B cell (primary cell): ENCODE data around the gene ZNF597. TPM values are rescaled to one million over a fixed set of nuclear protein-coding genes. Genes with fewer than 3 reads are reported as not detected.

Experiments
- ATAC-seq: fragments of 200-7000 bp; cut with Tn5 transposase; one replicate; pipeline ENCODE4 v1.10.0; 2021; ENCODE audit warnings: low read depth, mild to moderate bottlenecking, moderate number of reproducible peaks, moderate library complexity
- CTCF ChIA-PET: fragments of 350-600 bp; sonication (Branson Sonifier 250); formaldehyde crosslinking; loops from one replicate; lab custom pipeline; 2021; ENCODE audit warnings: antibody characterized with exemption, inconsistent platforms; lab: Charles Lee
- POLR2A ChIA-PET: fragments of 350-600 bp; sonication (Branson Sonifier 250); formaldehyde crosslinking; loops from one replicate; lab custom pipeline; 2021; ENCODE audit warnings: antibody characterized with exemption; lab: Charles Lee
- DNase-seq: peaks from one replicate; pipeline ENCODE4 v3.0.0; 2013
- H2AFZ ChIP-seq: 2 replicates; pipeline ENCODE4 v1.6.1; 2012; ENCODE audit warnings: mild to moderate bottlenecking, low read depth, low read length; ENCODE audit not compliant: insufficient read depth, poor library complexity, severe bottlenecking
- H3K27ac ChIP-seq, 2 donors: 1 replicate in 1 of 2; 2 replicates in 1 of 2; pipeline ENCODE4 v1.5.1; 2012 to 2013; ENCODE audit warnings: low read length in 2 of 2, mild to moderate bottlenecking in 2 of 2, moderate library complexity in 1 of 2
- H3K27me3 ChIP-seq, 4 experiments: fragments of 200-600 bp in 1 of 4; sonication (generic) in 1 of 4; replicated peaks in 1 of 4; 1 replicate in 2 of 4; 2 replicates in 2 of 4; pipeline versions ENCODE4 v1.6.1 to v1.7.0; 2013 to 2016; ENCODE audit warnings: low read length in 3 of 4, mild to moderate bottlenecking in 2 of 4, mixed read lengths in 1 of 4, moderate library complexity in 1 of 4; ENCODE audit not compliant: insufficient read depth in 4 of 4, control insufficient read depth in 3 of 4; ENCODE audit errors: control extremely low read depth in 1 of 4
- H3K36me3 ChIP-seq, 2 experiments: replicated peaks in 1 of 2; 1 replicate in 1 of 2; 2 replicates in 1 of 2; pipeline versions ENCODE4 v1.6.1 to v1.7.1; 2013; ENCODE audit warnings: low read length in 1 of 2; ENCODE audit not compliant: insufficient read depth in 2 of 2, control insufficient read depth in 1 of 2; ENCODE audit errors: control extremely low read depth in 1 of 2, extremely low read depth in 1 of 2
- H3K4me1 ChIP-seq, 2 donors: fragments of 200-600 bp in 1 of 2; sonication (generic) in 1 of 2; 1 replicate in 1 of 2; 2 replicates in 1 of 2; pipeline versions ENCODE4 v1.5.1 to v1.6.1; 2013 to 2017; ENCODE audit warnings: low read length in 2 of 2; ENCODE audit not compliant: control insufficient read depth in 2 of 2, insufficient read depth in 2 of 2
- H3K4me2 ChIP-seq: replicated peaks from 2 replicates; pipeline ENCODE3; 2012; ENCODE audit warnings: mild to moderate bottlenecking, low read depth, low read length; ENCODE audit not compliant: poor library complexity, severe bottlenecking
- H3K4me3 ChIP-seq, 5 experiments: fragments of 200-600 bp in 1 of 5; sonication (generic) in 1 of 5; 1 replicate in 3 of 5; 2 replicates in 2 of 5; pipeline versions ENCODE4 v1.5.1 to v1.7.0; 2011 to 2016; ENCODE audit warnings: low read length in 4 of 5, mild to moderate bottlenecking in 4 of 5, low read depth in 2 of 5, control low read depth in 1 of 5, moderate library complexity in 1 of 5; ENCODE audit not compliant: insufficient read depth in 1 of 5; ENCODE audit errors: control extremely low read depth in 1 of 5, extremely low read depth in 1 of 5
- H3K79me2 ChIP-seq: fragments of 200-600 bp; sonication (generic); one replicate; pipeline ENCODE4 v1.6.0; 2016; ENCODE audit warnings: low read length; ENCODE audit not compliant: control insufficient read depth, insufficient read depth
- H3K9ac ChIP-seq: fragments of 200-600 bp; sonication (generic); 2 replicates; pipeline ENCODE4 v1.6.1; 2017; ENCODE audit warnings: mild to moderate bottlenecking, low read length, moderate library complexity
- H3K9me3 ChIP-seq, 3 donors: one replicate each; pipeline versions ENCODE4 v1.6.1 to v1.7.1; 2013; ENCODE audit warnings: low read length in 2 of 3; ENCODE audit not compliant: control insufficient read depth in 2 of 3, insufficient read depth in 1 of 3; ENCODE audit errors: control extremely low read depth in 1 of 3
- H4K20me1 ChIP-seq: 2 replicates; pipeline ENCODE4 v1.6.0; 2012; ENCODE audit warnings: mild to moderate bottlenecking, low read length; ENCODE audit not compliant: insufficient read depth, control insufficient read depth, poor library complexity, severe bottlenecking
- H3K27ac Mint-ChIP-seq: one replicate; pipeline ENCODE4 v1.8.0; 2021; ENCODE audit warnings: mixed read lengths
- H3K27me3 Mint-ChIP-seq: one replicate; pipeline ENCODE4 v1.8.0; 2021; ENCODE audit warnings: mixed read lengths
- H3K4me1 Mint-ChIP-seq: one replicate; pipeline ENCODE4 v1.8.0; 2021; ENCODE audit warnings: mixed read lengths
- H3K4me3 Mint-ChIP-seq: one replicate; pipeline ENCODE4 v1.8.0; 2021; ENCODE audit warnings: mixed read lengths
- H3K9me3 Mint-ChIP-seq: one replicate; pipeline ENCODE4 v1.8.0; 2022; ENCODE audit warnings: mixed read lengths; ENCODE audit not compliant: insufficient read depth
- EZH2 ChIP-seq: IDR thresholded peaks from 2 replicates; pipeline ENCODE4 v1.6.1; 2012; ENCODE audit warnings: borderline replicate concordance, low read depth, mild to moderate bottlenecking, moderate library complexity, low read length; ENCODE audit not compliant: insufficient read depth, poor library complexity, severe bottlenecking
- WGBS: methylation state at CpG from one replicate; pipeline ENCODE4 v1.1.5; 2013; ENCODE audit warnings: missing lambda C conversion rate; ENCODE audit not compliant: insufficient coverage; 5-methylcytosine and 5-hydroxymethylcytosine counted together
- intact Hi-C: fragments of 100-400 bp; cut with micrococcal nuclease; formaldehyde crosslinking; loops from one replicate; pipeline ENCODE4 v1.10.0; 2022
- polyA plus RNA-seq: library from polyadenylated mRNA; depleted of rRNA; stranded (reverse); fragments of >200 nt; gene quantifications from 2 replicates; pipeline ENCODE4 v1.2.3, GENCODE V29; 2012
- total RNA-seq, 2 donors: library from RNA; stranded (reverse); fragments of 120-200 nt in 1 of 2; gene quantifications; 1 replicate in 1 of 2; 2 replicates in 1 of 2; pipeline versions ENCODE4 v1.2.3 to v1.2.4, GENCODE V29; 2013 to 2022
- TF ChIP-seq, protein P1 (sequence below): fragments of 200-600 bp; IDR thresholded peaks from one replicate; pipeline ENCODE4 v1.8.0; 2022; ENCODE audit warnings: antibody characterized with exemption, mild to moderate bottlenecking

Gene ZNF597
- total and polyA plus RNA-seq, 2 donors (not counting 1 experiment from before 2014, with no cell fraction given), result 1.3 to 5.0 TPM

GRCh38 chr16:3478242-3478925, 35.1 kb upstream of the ZNF597 start:
- no peaks in the 10 kb centered on the region for H3K4me1 ChIP-seq
- 98% methylated on average over 11 of the region's 11 CpGs for WGBS
- DNase-seq, result no peak
- Mint-ChIP-seq H3K9me3 (no peaks in the 10 kb centered on the region), H3K4me1 (no peaks in the 10 kb centered on the region), H3K27me3 (no peaks in the 10 kb centered on the region), H3K4me3 (no peak overlapping the region), H3K27ac (no peak overlapping the region)
- no peak overlapping the region for H3K27ac ChIP-seq
- no peaks in the 10 kb centered on the region for H3K27me3 ChIP-seq
- TF ChIP-seq, protein P1, sequence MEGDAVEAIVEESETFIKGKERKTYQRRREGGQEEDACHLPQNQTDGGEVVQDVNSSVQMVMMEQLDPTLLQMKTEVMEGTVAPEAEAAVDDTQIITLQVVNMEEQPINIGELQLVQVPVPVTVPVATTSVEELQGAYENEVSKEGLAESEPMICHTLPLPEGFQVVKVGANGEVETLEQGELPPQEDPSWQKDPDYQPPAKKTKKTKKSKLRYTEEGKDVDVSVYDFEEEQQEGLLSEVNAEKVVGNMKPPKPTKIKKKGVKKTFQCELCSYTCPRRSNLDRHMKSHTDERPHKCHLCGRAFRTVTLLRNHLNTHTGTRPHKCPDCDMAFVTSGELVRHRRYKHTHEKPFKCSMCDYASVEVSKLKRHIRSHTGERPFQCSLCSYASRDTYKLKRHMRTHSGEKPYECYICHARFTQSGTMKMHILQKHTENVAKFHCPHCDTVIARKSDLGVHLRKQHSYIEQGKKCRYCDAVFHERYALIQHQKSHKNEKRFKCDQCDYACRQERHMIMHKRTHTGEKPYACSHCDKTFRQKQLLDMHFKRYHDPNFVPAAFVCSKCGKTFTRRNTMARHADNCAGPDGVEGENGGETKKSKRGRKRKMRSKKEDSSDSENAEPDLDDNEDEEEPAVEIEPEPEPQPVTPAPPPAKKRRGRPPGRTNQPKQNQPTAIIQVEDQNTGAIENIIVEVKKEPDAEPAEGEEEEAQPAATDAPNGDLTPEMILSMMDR, result no peak
- TF ChIP-seq EZH2, result no peak
- no peak overlapping the region for H3K4me2 ChIP-seq
- ChIA-PET POLR2A (no interaction called here), CTCF (no interaction called here)
- H3K79me2 ChIP-seq, result peaks cover 47% of the 10 kb centered on the region
- intact Hi-C loops, result no loop called here
- H2AFZ ChIP-seq, result no peak overlapping the region
- H3K9me3 ChIP-seq, result peaks cover 0 to 3% (median under 1%) of the 10 kb centered on the region in 3 donors
- peaks cover 43% of the 10 kb centered on the region for H4K20me1 ChIP-seq
- H3K9ac ChIP-seq, result no peak overlapping the region
- no peak overlapping the region for H3K4me3 ChIP-seq
- peaks cover 0 to 42% of the 10 kb centered on the region in 2 experiments for H3K36me3 ChIP-seq
- ATAC-seq, result no peak

GRCh38 chr16:3476409-3476808, 33.1 kb upstream of the ZNF597 start:
- Histone ChIP-seq H3K4me3 (no peak overlapping the region), H4K20me1 (peaks cover 51% of the 10 kb centered on the region), H2AFZ (no peak overlapping the region), H3K79me2 (peaks cover 67% of the 10 kb centered on the region), H3K27me3 (no peaks in the 10 kb centered on the region), H3K4me1 (no peaks in the 10 kb centered on the region), H3K4me2 (no peak overlapping the region), H3K36me3 (peaks cover 0 to 26% of the 10 kb centered on the region in 2 experiments), H3K9ac (no peak overlapping the region), H3K9me3 (peaks cover 0 to 23% (median 6%) of the 10 kb centered on the region in 3 donors), H3K27ac (no peak overlapping the region)
- Mint-ChIP-seq H3K4me3 (no peak overlapping the region), H3K4me1 (peaks cover 6% of the 10 kb centered on the region), H3K27me3 (no peaks in the 10 kb centered on the region), H3K27ac (no peak overlapping the region), H3K9me3 (no peaks in the 10 kb centered on the region)
- intact Hi-C loops, result no loop called here
- CTCF ChIA-PET, result no interaction called here
- ATAC-seq (no peak), DNase-seq (no peak)
- no peak for TF ChIP-seq EZH2
- TF ChIP-seq, protein P1, result no peak
- 100% methylated on average over 1 of the region's 3 CpGs for WGBS
- POLR2A ChIA-PET, result no interaction called here
